Endodermal cell (in vitro differentiated cells): ENCODE data around the gene PRSS21. TPM values are rescaled to one million over a fixed set of nuclear protein-coding genes. Genes with fewer than 3 reads are reported as not detected.

Experiments
- DNase-seq: peaks from one replicate; pipeline ENCODE4 v3.0.0-alpha.2; 2017
- H3K27ac ChIP-seq: 2 replicates; pipeline ENCODE4 v1.5.1; 2013; ENCODE audit warnings: mild to moderate bottlenecking, low read depth, low read length, moderate library complexity
- H3K27me3 ChIP-seq: 2 replicates; pipeline ENCODE4 v1.6.1; 2013; ENCODE audit warnings: mild to moderate bottlenecking, low read length, moderate library complexity; ENCODE audit not compliant: insufficient read depth, control insufficient read depth, poor library complexity, severe bottlenecking
- H3K36me3 ChIP-seq: 2 replicates; pipeline ENCODE4 v1.7.0; 2013; ENCODE audit warnings: mild to moderate bottlenecking, low read length, moderate library complexity; ENCODE audit not compliant: control insufficient read depth, insufficient read depth
- H3K4me1 ChIP-seq: one replicate; pipeline ENCODE4 v1.7.0; 2013; ENCODE audit warnings: low read length; ENCODE audit not compliant: control insufficient read depth, insufficient read depth
- H3K4me3 ChIP-seq: 2 replicates; pipeline ENCODE4 v1.5.1; 2013; ENCODE audit warnings: mild to moderate bottlenecking, low read length, moderate library complexity
- H3K9ac ChIP-seq: 2 replicates; pipeline ENCODE4 v1.6.1; 2013; ENCODE audit warnings: mild to moderate bottlenecking, low read length, moderate library complexity; ENCODE audit not compliant: poor library complexity, severe bottlenecking; ENCODE audit errors: extremely low read depth
- H3K9me3 ChIP-seq: 2 replicates; pipeline ENCODE4 v1.6.1; 2013; ENCODE audit warnings: mild to moderate bottlenecking, low read length, moderate library complexity; ENCODE audit not compliant: control insufficient read depth
- H3K27ac Mint-ChIP-seq: 2 replicates; pipeline ENCODE4 v1.8.0; 2020; ENCODE audit warnings: mixed read lengths
- H3K27me3 Mint-ChIP-seq: 2 replicates; pipeline ENCODE4 v1.8.0; 2021; ENCODE audit warnings: mild to moderate bottlenecking, mixed read lengths; ENCODE audit not compliant: insufficient read depth
- H3K36me3 Mint-ChIP-seq: 2 replicates; pipeline ENCODE4 v1.8.0; 2020; ENCODE audit warnings: low read depth, mixed read lengths
- H3K4me1 Mint-ChIP-seq: 2 replicates; pipeline ENCODE4 v1.8.0; 2020; ENCODE audit warnings: mixed read lengths
- H3K4me3 Mint-ChIP-seq: 2 replicates; pipeline ENCODE4 v1.8.0; 2020; ENCODE audit warnings: mild to moderate bottlenecking, moderate library complexity, mixed read lengths
- H3K9me3 Mint-ChIP-seq: 2 replicates; pipeline ENCODE4 v1.8.0; 2020; ENCODE audit warnings: mild to moderate bottlenecking, mixed read lengths
- CTCF ChIP-seq: fragments of 200-600 bp; sonication (generic); conservative IDR thresholded peaks from 2 replicates; pipeline ENCODE4 v1.5.0; 2021; ENCODE audit warnings: antibody characterized with exemption, mild to moderate bottlenecking
- WGBS, 2 experiments: methylation state at CpG; one replicate each; pipeline versions ENCODE4 v1.1.5 to v1.1.7; 2013; ENCODE audit warnings: missing lambda C conversion rate in 2 of 2, mixed read lengths in 1 of 2; ENCODE audit not compliant: insufficient coverage in 1 of 2, insufficient read length in 1 of 2; 5-methylcytosine and 5-hydroxymethylcytosine counted together
- total RNA-seq, 2 donors: library from RNA; stranded (reverse); fragmentation: NEBNext Ultra II Directional in 1 of 2; extraction: Animal tissue kit (Norgen Biotek cat#: 25700) in 1 of 2; gene quantifications; 2 replicates in 1 of 2; 3 replicates in 1 of 2; pipeline ENCODE4 v1.2.1, GENCODE V29; 2021

Gene PRSS21
- total RNA-seq, 2 donors from 2014 or later: not detected

DNA sequence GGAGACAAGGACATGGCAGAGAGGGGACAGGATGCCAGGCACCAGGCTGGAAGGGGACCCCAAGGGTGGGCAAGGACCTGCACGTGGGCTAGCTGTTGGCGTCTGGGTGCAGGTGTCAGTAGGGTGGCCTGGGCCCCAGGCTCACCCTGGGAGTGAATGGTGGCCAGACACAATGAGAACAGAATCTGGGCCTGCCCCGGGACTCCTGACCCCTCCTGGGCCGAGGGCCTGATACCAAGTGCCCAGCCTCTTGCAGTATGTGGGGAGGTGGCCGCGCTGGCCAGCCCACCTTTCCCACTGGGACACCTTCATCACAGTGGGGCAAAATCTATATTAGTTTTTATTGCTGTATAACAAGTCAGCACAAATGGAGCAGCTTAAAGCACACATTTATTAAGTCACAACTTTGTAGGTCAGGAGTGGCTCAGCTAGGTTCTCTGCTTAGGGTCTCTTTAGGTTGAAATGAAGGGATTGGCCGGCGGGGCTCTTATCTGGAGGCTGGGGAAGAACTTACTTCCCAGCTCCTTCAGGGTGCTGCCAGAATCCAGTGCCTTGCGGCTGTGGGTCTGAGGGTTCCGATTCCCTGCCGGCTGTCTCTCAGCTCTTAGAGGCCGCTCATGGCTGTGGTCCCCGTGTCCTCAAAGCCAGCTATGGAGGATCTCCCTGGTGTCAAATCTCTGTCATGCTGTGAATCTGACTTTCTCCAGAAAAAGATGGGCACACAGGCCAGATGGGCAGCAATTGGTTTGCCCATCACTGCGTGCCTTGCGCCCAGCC is 33.3 kb upstream of the PRSS21 start:
- Mint-ChIP-seq H3K27me3 (peaks cover 12% of the 10 kb centered on the region), H3K4me1 (peaks cover 7% of the 10 kb centered on the region)

DNA sequence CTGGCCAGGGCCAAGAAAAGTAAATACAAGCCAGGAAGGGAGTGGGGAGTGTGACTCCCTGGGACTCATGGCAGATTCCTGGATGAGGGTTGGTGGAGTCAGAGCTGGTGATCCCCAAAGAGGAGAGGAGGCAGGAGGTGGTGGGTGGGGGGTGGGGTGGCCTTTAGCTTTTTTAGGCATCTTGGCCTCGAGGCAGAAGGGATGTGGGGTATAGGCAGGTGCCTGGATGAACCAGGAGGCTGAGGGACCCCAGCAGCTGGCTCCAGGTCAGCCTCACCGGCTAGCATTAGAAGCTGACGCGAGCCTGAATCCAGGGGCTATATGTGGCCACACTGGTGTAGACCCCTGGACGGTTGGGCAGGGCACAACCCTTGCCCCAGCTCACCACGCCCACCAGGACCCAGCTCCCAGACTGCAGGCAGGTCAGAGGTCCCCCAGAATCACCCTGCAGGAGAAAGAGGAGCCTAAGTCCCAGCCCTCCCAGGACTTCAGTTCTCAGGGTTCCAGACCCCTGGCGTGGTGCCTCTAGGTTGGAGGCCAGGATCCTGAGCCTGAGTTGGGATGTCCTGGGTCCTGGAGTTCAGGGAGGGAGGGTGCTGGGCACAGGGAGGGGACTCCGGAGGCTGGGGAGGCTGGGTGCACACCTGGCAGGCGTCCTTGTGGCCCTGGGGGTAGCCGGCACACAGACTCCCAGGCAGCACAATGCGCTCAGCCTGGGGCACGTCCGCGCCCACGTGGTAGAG is 32.5 kb upstream of the PRSS21 start:
- Mint-ChIP-seq H3K27me3 (peaks cover 13% of the 10 kb centered on the region), H3K4me1 (peaks cover 7% of the 10 kb centered on the region), H3K4me3 (no peak overlapping the region), H3K27ac (no peak overlapping the region), H3K36me3 (no peaks in the 10 kb centered on the region), H3K9me3 (no peaks in the 10 kb centered on the region)
- peak; percentile 39 for DNase-seq
- peaks cover 5% of the 10 kb centered on the region for H3K4me1 ChIP-seq
- H3K9me3 ChIP-seq: no peaks in the 10 kb centered on the region
- H3K9ac ChIP-seq: no peak overlapping the region
- no peak overlapping the region for H3K4me3 ChIP-seq
- peaks cover 20% of the 10 kb centered on the region for H3K27me3 ChIP-seq
- no peak for TF ChIP-seq CTCF
- no peak overlapping the region for H3K27ac ChIP-seq
- no peaks in the 10 kb centered on the region for H3K36me3 ChIP-seq
- 87 to 89% methylated on average over 8 to 15 of the region's 15 CpGs for WGBS, 2 experiments

More for the DNA sequence above, 33.3 kb upstream of the PRSS21 start:
- Histone ChIP-seq H3K9ac (no peak overlapping the region), H3K27ac (no peak overlapping the region), H3K36me3 (no peaks in the 10 kb centered on the region), H3K4me3 (no peak overlapping the region), H3K4me1 (peaks cover 5% of the 10 kb centered on the region), H3K9me3 (no peaks in the 10 kb centered on the region), H3K27me3 (peaks cover 20% of the 10 kb centered on the region)
- peak; percentile 43 for DNase-seq
- no peaks in the 10 kb centered on the region for H3K9me3 Mint-ChIP-seq
- TF ChIP-seq CTCF: no peak
- 93 to 95% methylated on average over 12 to 15 of the region's 15 CpGs for WGBS, 2 experiments
- H3K27ac Mint-ChIP-seq: no peak overlapping the region
- H3K36me3 Mint-ChIP-seq: no peaks in the 10 kb centered on the region
- no peak overlapping the region for H3K4me3 Mint-ChIP-seq

GRCh38 chr16:2785101-2785991 is 31.7 kb upstream of the PRSS21 start:
- Mint-ChIP-seq H3K36me3 (no peaks in the 10 kb centered on the region), H3K27me3 (peaks cover 17% of the 10 kb centered on the region), H3K27ac (no peak overlapping the region), H3K9me3 (no peaks in the 10 kb centered on the region), H3K4me3 (no peak overlapping the region), H3K4me1 (peaks cover 5% of the 10 kb centered on the region)
- Histone ChIP-seq H3K36me3 (no peaks in the 10 kb centered on the region), H3K9ac (no peak overlapping the region), H3K9me3 (no peaks in the 10 kb centered on the region), H3K27ac (no peak overlapping the region), H3K27me3 (peaks cover 20% of the 10 kb centered on the region), H3K4me1 (peaks cover 5% of the 10 kb centered on the region), H3K4me3 (no peak overlapping the region)
- TF ChIP-seq CTCF: peak; percentile 49
- WGBS, 2 experiments: 70 to 78% methylated on average over 45 to 79 of the region's 79 CpGs
- DNase-seq: peak; percentile 44
